ENCODE data around the gene NUP98.

DNA sequence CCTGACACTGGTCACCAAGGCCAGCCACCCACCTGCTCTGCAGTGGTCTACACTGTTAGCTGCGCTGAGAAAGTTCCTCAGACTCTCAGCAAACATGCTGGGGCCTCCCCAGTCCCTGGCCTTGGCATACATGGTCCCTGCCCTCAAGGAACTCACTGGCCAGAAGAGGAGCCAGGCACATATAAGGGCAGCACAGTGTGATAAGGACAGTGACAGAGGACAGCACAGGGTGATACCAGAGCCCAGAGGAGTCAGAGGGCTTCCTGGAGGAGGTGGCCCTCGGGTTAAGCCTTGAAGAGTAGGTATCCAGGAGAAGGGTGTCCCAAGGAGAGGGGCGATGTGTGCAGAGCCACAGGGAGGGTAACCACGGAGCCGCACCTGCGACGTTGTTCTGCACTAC lies 151.8 kb downstream of the NUP98 start:
- TF ChIP-seq POLR2AphosphoS5 (IDR thresholded peaks at IDR 0.05; ENCODE audit: insufficient read depth, low read depth, low read length): no peak
- TF ChIP-seq EZH2 (IDR thresholded peaks at IDR 0.05; ENCODE audit: borderline replicate concordance, low read depth, low read length, severe bottlenecking): no peak
- TF ChIP-seq, protein P1, sequence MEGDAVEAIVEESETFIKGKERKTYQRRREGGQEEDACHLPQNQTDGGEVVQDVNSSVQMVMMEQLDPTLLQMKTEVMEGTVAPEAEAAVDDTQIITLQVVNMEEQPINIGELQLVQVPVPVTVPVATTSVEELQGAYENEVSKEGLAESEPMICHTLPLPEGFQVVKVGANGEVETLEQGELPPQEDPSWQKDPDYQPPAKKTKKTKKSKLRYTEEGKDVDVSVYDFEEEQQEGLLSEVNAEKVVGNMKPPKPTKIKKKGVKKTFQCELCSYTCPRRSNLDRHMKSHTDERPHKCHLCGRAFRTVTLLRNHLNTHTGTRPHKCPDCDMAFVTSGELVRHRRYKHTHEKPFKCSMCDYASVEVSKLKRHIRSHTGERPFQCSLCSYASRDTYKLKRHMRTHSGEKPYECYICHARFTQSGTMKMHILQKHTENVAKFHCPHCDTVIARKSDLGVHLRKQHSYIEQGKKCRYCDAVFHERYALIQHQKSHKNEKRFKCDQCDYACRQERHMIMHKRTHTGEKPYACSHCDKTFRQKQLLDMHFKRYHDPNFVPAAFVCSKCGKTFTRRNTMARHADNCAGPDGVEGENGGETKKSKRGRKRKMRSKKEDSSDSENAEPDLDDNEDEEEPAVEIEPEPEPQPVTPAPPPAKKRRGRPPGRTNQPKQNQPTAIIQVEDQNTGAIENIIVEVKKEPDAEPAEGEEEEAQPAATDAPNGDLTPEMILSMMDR (IDR thresholded peaks at IDR 0.05; ENCODE audit: extremely low read depth in 1 of 2, insufficient read depth in 1 of 2, low read depth in 1 of 2, low read length in 2 of 2): no peak

All from endothelial cell of umbilical vein (primary cell).